ENCODE measurements around the gene CARD9. TPM values are rescaled to one million over a fixed set of nuclear protein-coding genes. Genes with fewer than 3 reads are reported as not detected.

Gene CARD9
- total and polyA plus RNA-seq, 4 donors: 2.3 to 3.4 (median 2.9) TPM

DNA sequence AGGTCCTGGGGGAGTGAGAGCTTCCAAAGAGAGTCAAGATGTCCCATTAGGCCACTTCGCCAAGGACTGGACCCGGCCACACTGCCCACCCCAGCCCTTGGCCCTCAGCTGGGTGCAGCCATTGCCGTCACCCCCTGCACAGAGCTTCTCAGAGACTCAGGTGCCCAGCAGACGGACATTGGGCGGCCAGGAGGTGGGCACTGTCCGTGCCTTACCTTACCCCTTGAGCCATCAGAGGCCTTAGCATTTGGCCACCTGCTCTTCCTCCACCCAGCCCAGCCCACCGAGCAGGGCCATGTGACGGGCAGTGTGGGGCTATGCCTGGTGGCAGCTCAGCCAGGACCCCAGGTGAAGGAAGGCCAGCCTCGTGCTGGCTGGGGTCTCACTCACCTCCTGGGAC lies 6.6 kb downstream of the CARD9 start:
- no peak for DNase-seq (ENCODE audit: low read depth in 4 of 6, low spot score in 6 of 6)
- Histone ChIP-seq H3K27me3 (ENCODE audit: control insufficient read depth, insufficient read depth, low read length) (peaks cover 2% of the 10 kb centered on the region), H3K36me3 (ENCODE audit: control insufficient read depth, insufficient read depth, low read length) (peaks cover 46% of the 10 kb centered on the region), H3K9me3 (ENCODE audit: control insufficient read depth, insufficient read depth, low read length) (no peaks in the 10 kb centered on the region), H3K4me1 (ENCODE audit: control insufficient read depth, insufficient read depth, low read length) (peaks cover 35% of the 10 kb centered on the region), H3K27ac (ENCODE audit: low read depth, low read length) (no peak overlapping the region), H3K4me3 (ENCODE audit: low read depth, low read length) (no peak overlapping the region)
- WGBS (ENCODE audit: insufficient coverage): 93% methylated on average over 8 of the region's 9 CpGs

DNA sequence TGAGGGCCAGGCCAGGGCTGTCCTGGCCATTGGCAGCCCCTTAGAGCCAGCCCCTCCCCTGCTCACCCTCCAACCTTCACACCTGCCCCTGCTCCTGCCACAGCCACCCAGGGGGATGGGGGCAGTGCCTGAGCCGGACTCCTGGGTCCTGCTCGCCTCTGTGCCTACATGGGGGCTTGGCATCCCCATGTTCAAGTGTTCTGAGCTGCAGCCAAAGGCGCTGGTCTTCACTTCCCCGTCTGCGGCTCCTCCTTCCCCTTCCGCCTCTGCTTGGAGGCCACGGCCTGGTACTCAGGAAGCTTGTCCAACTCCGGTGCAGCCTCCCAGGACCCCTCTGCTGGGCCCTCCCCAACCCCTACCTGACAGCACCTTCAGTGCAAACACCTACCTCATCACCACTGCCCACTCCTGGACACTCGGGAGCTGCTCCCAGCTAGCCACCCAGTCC lies 7.7 kb downstream of the CARD9 start:
- WGBS (ENCODE audit: insufficient coverage): 76% methylated on average over 9 of the region's 9 CpGs
- H3K27me3 ChIP-seq (ENCODE audit: control insufficient read depth, insufficient read depth, low read length): peaks cover 2% of the 10 kb centered on the region

DNA sequence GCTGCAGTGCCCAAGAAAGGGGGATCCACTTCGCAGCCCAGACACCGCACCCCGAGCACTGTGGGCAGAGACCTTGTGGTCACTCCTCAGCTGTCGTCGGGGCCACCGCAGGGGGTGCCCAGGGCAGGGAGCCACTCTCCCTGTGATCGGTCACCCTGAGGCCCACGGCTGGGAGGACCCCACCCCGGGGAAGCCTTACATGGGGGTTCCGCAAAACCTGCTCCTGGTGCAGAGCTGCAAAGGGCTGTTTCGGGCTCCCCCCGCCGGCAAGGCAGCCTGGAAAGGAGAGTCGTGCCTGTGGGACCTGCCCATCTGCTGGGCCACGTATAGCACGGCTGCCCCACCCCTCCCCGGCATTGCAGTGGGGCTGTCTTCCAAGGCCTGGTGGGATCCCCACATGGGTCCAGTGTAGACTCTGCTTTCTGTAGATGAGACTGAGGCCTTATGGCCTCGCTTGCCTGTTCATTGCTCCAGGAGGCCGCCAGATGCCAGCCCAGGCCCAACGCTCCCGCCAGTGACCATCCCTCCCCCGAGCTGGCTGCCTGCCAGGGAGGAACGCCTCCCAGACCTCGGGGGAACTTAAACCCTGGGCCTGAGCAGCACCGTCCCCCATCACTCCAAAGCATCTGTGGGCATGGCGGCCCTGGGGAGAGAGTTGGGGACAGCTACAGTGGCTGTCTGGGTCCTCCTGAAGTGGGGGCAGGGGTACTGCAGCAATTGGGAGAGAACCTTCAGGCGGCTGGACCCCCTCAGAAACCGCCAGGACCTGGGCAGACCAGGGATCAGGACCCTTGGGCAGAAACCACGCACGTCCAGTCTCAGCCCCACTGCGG lies 8.3 kb downstream of the CARD9 start:
- Histone ChIP-seq H3K4me3 (ENCODE audit: low read depth, low read length) (no peak overlapping the region), H3K27ac (ENCODE audit: low read depth, low read length) (no peak overlapping the region), H3K9me3 (ENCODE audit: control insufficient read depth, insufficient read depth, low read length) (no peaks in the 10 kb centered on the region), H3K27me3 (ENCODE audit: control insufficient read depth, insufficient read depth, low read length) (peaks cover 2% of the 10 kb centered on the region), H3K4me1 (ENCODE audit: control insufficient read depth, insufficient read depth, low read length) (peaks cover 52% of the 10 kb centered on the region), H3K36me3 (ENCODE audit: control insufficient read depth, insufficient read depth, low read length) (peaks cover 48% of the 10 kb centered on the region)
- WGBS (ENCODE audit: insufficient coverage): 66% methylated on average over 30 of the region's 31 CpGs
- DNase-seq (ENCODE audit: low read depth in 4 of 6, low spot score in 6 of 6): peak in 1 of 6 donors; percentile 34

More for the DNA sequence above, 7.7 kb downstream of the CARD9 start:
- Histone ChIP-seq H3K27ac (ENCODE audit: low read depth, low read length) (no peak overlapping the region), H3K9me3 (ENCODE audit: control insufficient read depth, insufficient read depth, low read length) (no peaks in the 10 kb centered on the region), H3K4me3 (ENCODE audit: low read depth, low read length) (no peak overlapping the region), H3K36me3 (ENCODE audit: control insufficient read depth, insufficient read depth, low read length) (peaks cover 48% of the 10 kb centered on the region), H3K4me1 (ENCODE audit: control insufficient read depth, insufficient read depth, low read length) (peaks cover 45% of the 10 kb centered on the region)
- DNase-seq (ENCODE audit: low read depth in 4 of 6, low spot score in 6 of 6): no peak

DNA sequence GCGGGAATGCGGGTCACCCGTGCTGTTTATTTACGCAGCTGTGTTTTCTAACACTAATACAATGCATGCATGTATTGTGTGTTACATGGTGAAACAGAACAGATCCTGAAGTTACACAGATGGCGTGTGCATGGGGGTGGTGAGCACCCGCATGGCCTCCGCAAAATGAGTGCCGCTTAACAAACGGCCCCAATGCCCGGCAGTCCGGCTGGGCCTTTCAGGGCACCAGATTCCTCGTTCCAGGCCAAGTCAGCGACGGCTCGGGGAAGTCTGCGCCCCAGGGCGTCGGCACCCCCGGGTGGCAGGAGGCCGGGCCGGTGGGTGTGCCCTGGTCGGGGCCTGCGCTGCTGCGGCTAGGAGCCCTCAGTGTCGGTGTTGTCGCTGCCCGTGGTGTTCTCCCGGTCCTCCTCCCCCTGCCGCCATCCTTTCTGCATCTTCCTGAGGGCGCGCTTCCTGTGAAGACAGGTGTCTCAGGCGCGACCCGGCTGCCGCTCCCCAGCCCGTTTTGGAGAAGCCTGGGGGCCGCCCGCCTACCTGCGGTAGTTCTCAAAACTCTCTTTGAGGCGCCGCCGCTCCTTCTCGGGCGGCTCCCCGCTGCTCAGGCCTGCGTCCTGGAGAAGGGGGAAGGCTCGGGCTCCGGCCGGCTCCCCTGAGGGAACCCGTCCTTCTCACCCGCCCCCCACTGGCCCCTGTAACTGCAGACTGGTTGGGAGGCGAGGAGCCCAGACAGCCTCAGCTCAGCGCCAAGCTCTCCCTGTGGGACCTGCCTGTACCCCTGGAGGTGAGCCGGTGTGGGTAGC lies 9.3 kb downstream of the CARD9 start:
- peak in 1 of 6 donors; percentile 11 for DNase-seq (ENCODE audit: low read depth in 4 of 6, low spot score in 6 of 6)
- Histone ChIP-seq H3K4me1 (ENCODE audit: control insufficient read depth, insufficient read depth, low read length) (peaks cover 53% of the 10 kb centered on the region), H3K9me3 (ENCODE audit: control insufficient read depth, insufficient read depth, low read length) (no peaks in the 10 kb centered on the region), H3K27me3 (ENCODE audit: control insufficient read depth, insufficient read depth, low read length) (peaks cover 2% of the 10 kb centered on the region), H3K4me3 (ENCODE audit: low read depth, low read length) (no peak overlapping the region), H3K27ac (ENCODE audit: low read depth, low read length) (no peak overlapping the region), H3K36me3 (ENCODE audit: control insufficient read depth, insufficient read depth, low read length) (peaks cover 51% of the 10 kb centered on the region)
- 24% methylated on average over 48 of the region's 54 CpGs for WGBS (ENCODE audit: insufficient coverage)

DNA sequence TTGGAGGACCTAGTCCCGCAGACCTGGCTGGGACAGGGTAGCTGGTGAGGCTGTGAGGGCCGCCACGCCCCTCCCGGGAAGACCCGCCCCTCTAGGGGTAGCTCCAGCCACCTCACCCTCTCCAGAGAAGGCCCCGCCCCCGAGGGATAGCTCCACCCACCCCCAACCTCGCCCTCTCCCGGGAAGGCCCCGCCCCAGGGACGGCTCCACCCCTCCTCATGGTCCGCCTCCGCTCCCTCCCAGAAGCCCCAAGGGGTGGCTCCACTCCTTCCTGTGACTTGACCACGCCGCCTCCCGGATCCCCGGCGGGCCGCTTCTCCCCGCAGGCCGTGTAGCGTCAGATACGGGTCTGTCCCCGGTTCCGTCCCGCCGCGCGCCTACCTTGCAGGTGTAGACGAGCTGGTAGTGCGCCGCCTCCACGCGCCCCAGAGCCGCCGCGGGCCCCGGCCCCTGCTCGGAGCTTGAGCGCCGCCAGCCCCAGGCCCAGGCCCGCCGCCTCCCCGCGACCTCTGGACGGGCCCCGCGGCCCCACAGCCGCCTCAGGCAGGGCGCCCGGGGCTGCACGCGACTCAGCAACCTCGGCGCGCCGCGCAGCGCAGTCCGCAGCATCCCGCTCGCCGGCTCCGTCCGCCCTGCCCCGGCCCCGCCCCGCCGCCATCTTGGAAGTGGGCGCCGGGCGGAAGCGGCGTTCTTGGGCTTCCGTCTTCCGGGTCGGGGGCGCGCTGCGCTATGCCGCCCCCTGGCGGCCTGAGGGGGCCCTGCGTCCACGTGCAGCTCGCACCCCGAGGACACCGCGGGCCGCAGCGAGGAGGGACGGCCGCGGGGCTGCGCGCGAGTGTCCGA lies 10.1 kb downstream of the CARD9 start, which contains the start of gene DNLZ:
TSS of gene DNLZ (minus strand) at position 639 of the 843 bp plus-strand sequence. CDS start at position 609, 30 bp downstream.
- Histone ChIP-seq H3K4me3 (ENCODE audit: low read depth, low read length) (peak within 1 kb of the TSS; percentile 68), H3K27ac (ENCODE audit: low read depth, low read length) (peak within 1 kb of the TSS; percentile 67), H3K9me3 (ENCODE audit: control insufficient read depth, insufficient read depth, low read length) (no peaks in the 10 kb centered on the region), H3K27me3 (ENCODE audit: control insufficient read depth, insufficient read depth, low read length) (peaks cover 2% of the 10 kb centered on the region), H3K4me1 (ENCODE audit: control insufficient read depth, insufficient read depth, low read length) (peaks cover 53% of the 10 kb centered on the region), H3K36me3 (ENCODE audit: control insufficient read depth, insufficient read depth, low read length) (peaks cover 59% of the 10 kb centered on the region)
- WGBS (ENCODE audit: insufficient coverage): under 1% methylated on average over 94 of the region's 97 CpGs
- peak in 5 of 6 donors; percentile 68 to 96 (median 84) for DNase-seq (ENCODE audit: low read depth in 4 of 6, low spot score in 6 of 6)

DNA sequence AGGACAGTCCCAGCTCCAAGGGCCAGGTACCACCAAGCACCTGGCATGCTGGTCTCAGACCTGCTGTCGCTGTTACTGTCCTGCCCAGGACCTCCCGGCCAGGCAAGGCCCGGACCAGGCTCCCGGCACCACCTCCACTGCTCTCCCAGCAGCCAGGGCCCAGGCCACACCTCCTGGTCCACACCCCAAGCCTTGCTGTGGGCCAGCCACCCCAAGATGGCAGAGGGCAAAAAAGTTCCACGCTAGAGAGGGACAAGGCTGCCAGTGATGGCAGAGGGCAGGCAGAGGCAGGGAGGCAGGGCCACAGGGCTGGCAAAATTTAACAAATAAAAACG lies 11.1 kb downstream of the CARD9 start:
- Histone ChIP-seq H3K27ac (ENCODE audit: low read depth, low read length) (no peak overlapping the region), H3K4me3 (ENCODE audit: low read depth, low read length) (peak overlapping the region; percentile 68), H3K4me1 (ENCODE audit: control insufficient read depth, insufficient read depth, low read length) (peaks cover 53% of the 10 kb centered on the region), H3K9me3 (ENCODE audit: control insufficient read depth, insufficient read depth, low read length) (no peaks in the 10 kb centered on the region), H3K36me3 (ENCODE audit: control insufficient read depth, insufficient read depth, low read length) (peaks cover 66% of the 10 kb centered on the region), H3K27me3 (ENCODE audit: control insufficient read depth, insufficient read depth, low read length) (peaks cover 2% of the 10 kb centered on the region)
- 98% methylated on average over 5 of the region's 6 CpGs for WGBS (ENCODE audit: insufficient coverage)
- DNase-seq (ENCODE audit: low read depth in 4 of 6, low spot score in 6 of 6): no peak

DNA sequence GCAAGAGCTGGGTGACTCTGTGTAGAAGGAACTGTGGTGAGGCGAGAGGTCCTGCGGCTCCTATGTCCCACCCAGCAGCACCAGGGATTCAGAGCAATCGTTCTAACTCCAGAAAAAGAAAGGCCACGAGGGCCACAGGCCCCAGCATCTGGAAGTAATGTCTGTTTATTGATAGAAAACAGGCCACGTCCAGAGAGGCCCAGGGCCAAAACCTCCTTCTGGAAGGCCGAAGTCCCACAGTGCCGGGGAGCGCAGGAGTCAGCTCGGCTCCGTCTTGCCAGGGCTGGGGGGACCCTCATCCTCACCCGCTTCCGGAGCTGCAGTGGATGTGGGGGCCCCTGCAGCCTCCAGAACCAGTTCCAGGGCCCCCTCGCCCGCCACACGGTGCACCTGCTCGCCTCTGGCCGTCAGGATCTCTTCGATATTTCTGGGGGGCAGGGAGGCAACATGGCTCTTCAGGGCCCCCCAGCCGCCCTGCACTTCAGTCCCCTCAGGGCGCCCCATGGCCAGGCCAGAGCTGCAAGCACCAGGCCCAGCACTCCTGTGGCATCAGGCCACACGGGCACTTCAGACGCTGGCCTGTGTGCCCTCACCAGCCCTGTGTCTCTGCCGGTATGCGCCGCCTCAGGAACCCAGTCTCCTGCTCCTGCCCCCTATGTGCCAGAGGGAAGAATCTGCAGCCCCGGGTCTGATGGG lies 11.6 kb downstream of the CARD9 start:
- Histone ChIP-seq H3K27ac (ENCODE audit: low read depth, low read length) (no peak overlapping the region), H3K4me1 (ENCODE audit: control insufficient read depth, insufficient read depth, low read length) (peaks cover 53% of the 10 kb centered on the region), H3K36me3 (ENCODE audit: control insufficient read depth, insufficient read depth, low read length) (peaks cover 68% of the 10 kb centered on the region), H3K4me3 (ENCODE audit: low read depth, low read length) (no peak overlapping the region), H3K9me3 (ENCODE audit: control insufficient read depth, insufficient read depth, low read length) (no peaks in the 10 kb centered on the region), H3K27me3 (ENCODE audit: control insufficient read depth, insufficient read depth, low read length) (peaks cover 2% of the 10 kb centered on the region)
- WGBS (ENCODE audit: insufficient coverage): 92% methylated on average over 24 of the region's 26 CpGs
- no peak for DNase-seq (ENCODE audit: low read depth in 4 of 6, low spot score in 6 of 6)

DNA sequence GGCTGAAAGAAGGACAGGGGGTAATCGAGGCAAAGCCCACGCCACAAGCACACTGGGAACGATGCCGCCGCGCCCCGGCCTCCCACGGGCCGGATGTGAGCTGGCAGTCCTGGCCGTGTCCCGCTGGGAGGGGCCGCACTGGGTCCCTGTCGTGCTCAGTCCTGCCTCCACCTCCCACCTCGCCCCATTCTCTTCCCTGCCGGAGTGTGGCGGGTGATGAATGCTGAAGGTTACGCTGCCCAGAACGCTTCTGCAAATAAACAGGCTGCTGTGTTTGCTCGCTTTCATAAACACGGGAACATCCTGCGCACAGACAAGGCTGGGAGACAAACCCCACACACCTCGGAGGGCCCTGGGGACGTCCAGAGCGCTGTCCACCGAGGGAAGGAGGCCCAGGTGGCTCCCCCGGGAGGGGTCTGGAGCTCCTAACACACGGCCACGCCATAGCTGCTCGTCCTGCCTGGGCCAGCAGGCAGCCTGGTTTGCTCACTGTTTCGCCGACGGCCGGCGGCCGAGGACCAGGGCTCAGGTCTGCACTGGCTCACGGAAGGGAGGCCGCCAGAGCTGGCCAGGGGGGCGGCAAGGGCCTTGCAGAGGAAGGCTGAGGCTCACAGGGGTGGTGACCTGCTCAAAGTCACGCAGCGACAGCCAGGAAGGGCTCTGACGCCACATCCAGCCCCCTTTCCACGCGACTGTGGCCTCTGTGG lies 12.3 kb downstream of the CARD9 start:
- Histone ChIP-seq H3K4me3 (ENCODE audit: low read depth, low read length) (no peak overlapping the region), H3K36me3 (ENCODE audit: control insufficient read depth, insufficient read depth, low read length) (peaks cover 72% of the 10 kb centered on the region), H3K9me3 (ENCODE audit: control insufficient read depth, insufficient read depth, low read length) (no peaks in the 10 kb centered on the region), H3K4me1 (ENCODE audit: control insufficient read depth, insufficient read depth, low read length) (peaks cover 53% of the 10 kb centered on the region), H3K27ac (ENCODE audit: low read depth, low read length) (no peak overlapping the region), H3K27me3 (ENCODE audit: control insufficient read depth, insufficient read depth, low read length) (peaks cover 2% of the 10 kb centered on the region)
- peak in 1 of 6 donors; percentile 15 for DNase-seq (ENCODE audit: low read depth in 4 of 6, low spot score in 6 of 6)
- WGBS (ENCODE audit: insufficient coverage): 81% methylated on average over 40 of the region's 43 CpGs

Measured in spinal cord (tissue), 10 donors.